Measurements from ENCODE around the gene DTD1. TPM values are rescaled to one million over a fixed set of nuclear protein-coding genes. Genes with fewer than 3 reads are reported as not detected.
A peak's percentile ranks its signal among the peaks of the same experiment; 100 is the strongest.

DTD1 gene
- total RNA-seq, 6 donors from 2014 or later: 19.9 to 31.2 (median 24.8) TPM

DNA sequence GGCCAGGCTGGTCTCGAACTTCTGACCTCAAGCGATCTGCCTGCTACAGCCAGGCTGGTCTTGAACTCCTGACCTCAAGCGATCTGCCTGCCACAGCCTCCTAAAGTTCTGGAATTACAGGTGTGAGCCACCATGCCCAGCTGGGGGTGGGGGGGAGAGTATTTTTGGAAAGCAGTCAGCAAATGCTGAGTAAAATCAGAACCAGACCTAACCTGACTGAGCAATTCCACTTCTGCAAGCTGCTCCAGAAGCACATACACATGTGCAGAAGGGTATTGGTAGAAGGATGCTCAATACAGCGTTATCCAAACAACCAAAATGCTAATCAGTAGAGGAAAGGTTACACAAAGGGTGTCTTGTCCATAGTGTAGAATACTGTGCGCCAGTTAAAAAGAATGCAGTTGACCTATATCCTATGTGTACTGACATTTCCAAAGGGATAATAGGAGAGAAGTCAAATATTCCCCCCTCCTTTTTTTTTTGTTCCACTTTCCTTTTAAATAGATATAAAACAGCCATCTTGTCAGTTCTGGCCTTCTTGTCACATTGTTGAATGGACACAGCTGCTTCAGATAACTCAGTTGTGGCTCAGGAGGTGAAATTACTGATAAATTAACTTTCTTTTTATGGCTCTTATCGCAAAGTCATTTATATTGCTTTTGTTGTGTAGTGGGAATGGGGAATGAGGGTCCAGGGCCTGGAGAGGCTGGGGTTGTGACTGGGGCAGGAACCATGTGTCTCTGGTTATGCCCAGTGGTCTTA lies 74.6 kb downstream of the DTD1 start:
- no peak overlapping the region for H3K4me3 ChIP-seq
- no peak overlapping the region for H3K27ac ChIP-seq
- H3K27me3 ChIP-seq: no peaks in the 10 kb centered on the region
- DNase-seq (no peak), ATAC-seq (ENCODE audit: low FRiP score in 2 of 2) (no peak)
- no peaks in the 10 kb centered on the region for H3K36me3 ChIP-seq
- H3K9me3 ChIP-seq: no peaks in the 10 kb centered on the region
- no peaks in the 10 kb centered on the region for H3K4me1 ChIP-seq
- WGBS, 2 donors: 94 to 95% methylated on average over 6 of the region's 6 CpGs
- no peak for TF ChIP-seq EP300 (IDR thresholded peaks at IDR 0.05)
- TF ChIP-seq POLR2AphosphoS5 (IDR thresholded peaks at IDR 0.05): no peak
- TF ChIP-seq, protein P1, sequence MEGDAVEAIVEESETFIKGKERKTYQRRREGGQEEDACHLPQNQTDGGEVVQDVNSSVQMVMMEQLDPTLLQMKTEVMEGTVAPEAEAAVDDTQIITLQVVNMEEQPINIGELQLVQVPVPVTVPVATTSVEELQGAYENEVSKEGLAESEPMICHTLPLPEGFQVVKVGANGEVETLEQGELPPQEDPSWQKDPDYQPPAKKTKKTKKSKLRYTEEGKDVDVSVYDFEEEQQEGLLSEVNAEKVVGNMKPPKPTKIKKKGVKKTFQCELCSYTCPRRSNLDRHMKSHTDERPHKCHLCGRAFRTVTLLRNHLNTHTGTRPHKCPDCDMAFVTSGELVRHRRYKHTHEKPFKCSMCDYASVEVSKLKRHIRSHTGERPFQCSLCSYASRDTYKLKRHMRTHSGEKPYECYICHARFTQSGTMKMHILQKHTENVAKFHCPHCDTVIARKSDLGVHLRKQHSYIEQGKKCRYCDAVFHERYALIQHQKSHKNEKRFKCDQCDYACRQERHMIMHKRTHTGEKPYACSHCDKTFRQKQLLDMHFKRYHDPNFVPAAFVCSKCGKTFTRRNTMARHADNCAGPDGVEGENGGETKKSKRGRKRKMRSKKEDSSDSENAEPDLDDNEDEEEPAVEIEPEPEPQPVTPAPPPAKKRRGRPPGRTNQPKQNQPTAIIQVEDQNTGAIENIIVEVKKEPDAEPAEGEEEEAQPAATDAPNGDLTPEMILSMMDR (IDR thresholded peaks at IDR 0.05): no peak
- no peak for TF ChIP-seq POLR2A (IDR thresholded peaks at IDR 0.05)

GRCh38 chr20:18663932-18664331 lies 76.1 kb downstream of the DTD1 start:
- H3K27ac ChIP-seq: no peak overlapping the region
- H3K4me3 ChIP-seq: no peak overlapping the region
- TF ChIP-seq, protein P1 (IDR thresholded peaks at IDR 0.05): no peak
- TF ChIP-seq POLR2A (IDR thresholded peaks at IDR 0.05): no peak
- TF ChIP-seq EP300 (IDR thresholded peaks at IDR 0.05): no peak
- TF ChIP-seq POLR2AphosphoS5 (IDR thresholded peaks at IDR 0.05): no peak
- H3K4me1 ChIP-seq: no peaks in the 10 kb centered on the region
- WGBS, 2 donors: 80 to 98% methylated on average over 2 of the region's 2 CpGs
- no peaks in the 10 kb centered on the region for H3K27me3 ChIP-seq
- DNase-seq (no peak), ATAC-seq (ENCODE audit: low FRiP score in 2 of 2) (no peak)
- H3K36me3 ChIP-seq: no peaks in the 10 kb centered on the region
- H3K9me3 ChIP-seq: no peaks in the 10 kb centered on the region

GRCh38 chr20:18665135-18665534 lies 77.3 kb downstream of the DTD1 start:
- TF ChIP-seq EP300 (IDR thresholded peaks at IDR 0.05) (no peak), POLR2A (IDR thresholded peaks at IDR 0.05) (no peak), POLR2AphosphoS5 (IDR thresholded peaks at IDR 0.05) (no peak)
- TF ChIP-seq, protein P1 (IDR thresholded peaks at IDR 0.05): no peak
- ATAC-seq (ENCODE audit: low FRiP score in 2 of 2): peak in 1 of 2 donors; percentile 21
- 100% methylated on average over 1 of the region's 2 CpGs; no CpG with 5 or more reads in 1 of the 2 donors for WGBS, 2 donors

GRCh38 chr20:18666803-18667415 lies 79.1 kb downstream of the DTD1 start:
- TF ChIP-seq POLR2A (IDR thresholded peaks at IDR 0.05) (no peak), POLR2AphosphoS5 (IDR thresholded peaks at IDR 0.05) (no peak), EP300 (IDR thresholded peaks at IDR 0.05) (no peak)
- TF ChIP-seq, protein P1 (IDR thresholded peaks at IDR 0.05): no peak
- no peaks in the 10 kb centered on the region for H3K36me3 ChIP-seq
- 72 to 81% methylated on average over 8 to 9 of the region's 9 CpGs for WGBS, 2 donors
- H3K4me3 ChIP-seq: no peak overlapping the region
- H3K4me1 ChIP-seq: no peaks in the 10 kb centered on the region
- H3K9me3 ChIP-seq: no peaks in the 10 kb centered on the region
- ATAC-seq (ENCODE audit: low FRiP score in 2 of 2) (no peak), DNase-seq (no peak)
- no peaks in the 10 kb centered on the region for H3K27me3 ChIP-seq
- no peak overlapping the region for H3K27ac ChIP-seq

More at GRCh38 chr20:18665135-18665534, 77.3 kb downstream of the DTD1 start:
- H3K4me1 ChIP-seq: no peaks in the 10 kb centered on the region
- H3K9me3 ChIP-seq: no peaks in the 10 kb centered on the region
- no peaks in the 10 kb centered on the region for H3K27me3 ChIP-seq
- DNase-seq: no peak
- no peaks in the 10 kb centered on the region for H3K36me3 ChIP-seq
- no peak overlapping the region for H3K27ac ChIP-seq
- H3K4me3 ChIP-seq: no peak overlapping the region

Data from upper lobe of left lung (tissue), 6 donors.